ENCODE measurements around the gene PRR12. TPM values are rescaled to one million over a fixed set of nuclear protein-coding genes. Genes with fewer than 3 reads are reported as not detected.

PRR12 gene
- total RNA-seq, 3 donors from 2014 or later = 24.2 to 37.3 (median 26.2) TPM

- Histone ChIP-seq H3K36me3 (ENCODE audit: low read depth) (no peaks in the 10 kb centered on the region), H3K4me1 (ENCODE audit: low read depth) (peaks cover 10% of the 10 kb centered on the region), H3K4me3 (peak overlapping the region; percentile 51), H3K9me3 (no peaks in the 10 kb centered on the region)
- ATAC-seq (no peak), DNase-seq (peak; percentile 41 to 63 (median 58))
- intact Hi-C loops (cut with DNase I, micrococcal nuclease) = no loop called here
- no peak for TF ChIP-seq CTCF (IDR thresholded peaks at IDR 0.05)
These were observed 1.7 kb downstream of the PRR12 start for GRCh38 chr19:49592486-49593232.

- no peaks in the 10 kb centered on the region for H3K9me3 ChIP-seq
- ATAC-seq = peak; percentile 70
- no peak for TF ChIP-seq CTCF (IDR thresholded peaks at IDR 0.05)
- no peaks in the 10 kb centered on the region for H3K36me3 ChIP-seq (ENCODE audit: low read depth)
- peaks cover 10% of the 10 kb centered on the region for H3K4me1 ChIP-seq (ENCODE audit: low read depth)
- peak; percentile 95 to 96 (median 96) for DNase-seq
- H3K4me3 ChIP-seq = no peak overlapping the region
- intact Hi-C loops (cut with DNase I, micrococcal nuclease) = no loop called here
These were observed 2.5 kb downstream of the PRR12 start for GRCh38 chr19:49593233-49594113.

- H3K4me3 ChIP-seq = no peak overlapping the region
- DNase-seq = peak in 1 of 3 donors; percentile 35
- ATAC-seq = no peak
- TF ChIP-seq CTCF (IDR thresholded peaks at IDR 0.05) = no peak
- H3K36me3 ChIP-seq (ENCODE audit: low read depth) = peaks cover 1% of the 10 kb centered on the region
- H3K4me1 ChIP-seq (ENCODE audit: low read depth) = peaks cover 10% of the 10 kb centered on the region
- no peaks in the 10 kb centered on the region for H3K9me3 ChIP-seq
- intact Hi-C loops (cut with DNase I, micrococcal nuclease) = no loop called here
These were observed 3.4 kb downstream of the PRR12 start for GRCh38 chr19:49594157-49594992.

GRCh38 chr19:49594993-49595818 is 4.2 kb downstream of the PRR12 start:
- Histone ChIP-seq H3K4me1 (ENCODE audit: low read depth) (peaks cover 10% of the 10 kb centered on the region), H3K36me3 (ENCODE audit: low read depth) (peaks cover 6% of the 10 kb centered on the region), H3K9me3 (no peaks in the 10 kb centered on the region), H3K4me3 (no peak overlapping the region)
- peak in 1 of 3 donors; percentile 40 for DNase-seq
- no peak for TF ChIP-seq CTCF (IDR thresholded peaks at IDR 0.05)
- ATAC-seq = no peak
- intact Hi-C loops (cut with DNase I, micrococcal nuclease) = no loop called here
